HG02973 (cell line): ENCODE measurements around the gene RNF224.
A peak's percentile ranks its signal among the peaks of the same experiment; 100 is the strongest.

Experiments used
- ATAC-seq: cut with Tn5 transposase; IDR thresholded peaks from one replicate; pipeline ENCODE4 v1.9.1; 2021; ENCODE audit warnings: moderate library complexity; ENCODE audit not compliant: unreplicated experiment

The RNF224 gene

DNA sequence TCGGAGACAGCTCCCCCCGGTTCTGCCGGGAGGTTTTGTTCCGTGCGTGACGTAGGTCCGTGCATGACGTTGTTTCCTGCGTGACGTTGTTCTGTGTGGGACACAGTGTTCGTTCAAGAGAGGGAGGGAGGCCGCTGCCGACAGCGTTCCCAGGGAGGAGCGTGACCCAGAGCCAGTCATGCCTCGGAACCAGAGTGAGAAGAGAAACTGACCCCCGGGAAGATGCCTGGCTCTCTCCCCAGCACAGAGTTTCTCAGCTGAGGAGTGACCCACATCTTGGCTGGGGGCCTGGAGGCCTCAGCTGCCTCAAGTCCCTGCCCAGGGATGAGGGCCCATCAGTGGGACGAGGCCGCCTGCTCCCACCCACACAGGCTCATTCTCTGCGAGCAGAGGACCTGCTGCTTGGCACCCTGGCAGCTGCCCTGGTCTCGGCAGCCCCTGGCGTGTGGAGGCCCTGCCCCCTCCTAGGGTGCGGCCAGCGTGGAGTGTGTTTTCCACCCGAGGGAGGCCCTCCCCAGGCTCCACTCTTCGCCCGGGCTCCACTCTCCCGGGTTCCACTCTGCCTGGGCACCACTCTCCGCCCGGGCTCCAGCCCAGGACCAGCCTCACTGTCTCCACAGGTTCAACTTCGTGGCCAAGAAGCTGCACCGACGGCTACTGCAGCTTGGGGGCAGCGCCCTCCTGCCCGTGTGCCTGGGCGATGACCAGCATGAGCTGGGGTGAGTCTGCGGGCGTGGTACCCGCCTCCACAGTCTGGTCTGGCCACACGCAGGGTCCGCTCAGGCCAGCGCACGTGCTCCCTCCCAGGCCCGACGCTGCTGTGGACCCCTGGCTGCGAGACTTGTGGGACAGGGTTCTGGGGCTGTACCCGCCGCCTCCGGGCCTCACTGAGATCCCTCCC is 13.9 kb upstream of the RNF224 start:
- no peak for ATAC-seq

DNA sequence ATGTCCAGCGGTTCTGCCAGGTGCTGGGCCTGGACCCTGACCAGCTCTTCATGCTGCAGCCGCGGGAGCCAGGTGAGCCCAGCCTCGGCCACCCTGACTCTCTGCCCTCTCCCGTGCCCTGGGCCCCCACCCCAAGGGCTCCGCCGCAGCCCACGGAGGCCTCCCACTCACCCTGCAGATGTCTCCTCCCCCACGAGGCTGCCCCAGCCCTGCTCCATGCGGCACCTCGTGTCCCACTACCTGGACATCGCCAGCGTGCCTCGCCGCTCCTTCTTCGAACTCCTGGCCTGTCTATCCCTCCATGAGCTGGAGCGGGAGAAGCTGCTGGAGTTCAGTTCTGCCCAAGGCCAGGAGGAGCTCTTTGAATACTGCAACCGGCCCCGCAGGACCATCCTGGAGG is 12.7 kb upstream of the RNF224 start:
- ATAC-seq, result no peak

GRCh38 chr9:137215196-137215986 is 11.9 kb upstream of the RNF224 start:
- no peak for ATAC-seq

DNA sequence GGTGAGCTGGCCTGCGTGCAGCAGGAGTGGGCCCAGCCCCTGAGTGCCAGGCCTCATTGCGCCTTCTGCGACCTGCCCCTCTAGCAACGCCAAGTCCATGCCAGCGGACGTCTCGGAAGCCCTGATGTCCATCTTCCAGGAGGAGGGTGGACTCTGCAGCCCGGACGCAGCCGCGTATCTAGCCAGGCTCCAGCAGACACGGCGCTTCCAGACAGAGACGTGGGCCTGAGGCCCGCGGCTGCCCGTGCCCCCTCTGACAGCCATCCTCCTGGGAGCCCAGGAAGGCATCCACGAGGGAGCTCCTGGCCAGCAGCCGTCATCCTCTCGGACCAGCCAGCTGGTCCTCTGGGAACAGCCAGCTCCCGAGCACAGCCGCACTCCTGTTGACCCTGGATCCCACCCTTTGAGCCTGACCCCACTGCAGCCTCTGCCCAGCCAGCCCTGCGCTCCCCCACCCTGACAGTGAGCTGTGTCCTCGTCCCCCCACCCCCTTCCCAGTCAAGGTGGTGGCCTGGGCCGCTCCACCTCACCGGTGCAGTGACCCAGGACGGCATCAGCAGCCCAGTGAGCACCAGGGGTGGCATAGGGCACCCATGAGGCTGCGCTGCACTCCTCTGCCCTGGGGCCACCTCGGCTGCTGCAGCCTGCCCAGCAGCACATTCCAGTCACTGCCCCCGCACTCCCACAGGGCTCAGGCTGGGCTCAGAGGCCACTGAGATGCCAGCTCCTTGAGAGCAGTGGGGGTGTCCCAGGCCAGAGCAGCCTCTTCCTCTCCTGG is 10.9 kb upstream of the RNF224 start:
- no peak for ATAC-seq

- no peak for ATAC-seq
Observed at GRCh38 chr9:137217276-137218211, 9.8 kb upstream of the RNF224 start.

GRCh38 chr9:137218212-137218753 is 9.0 kb upstream of the RNF224 start:
- ATAC-seq, result no peak

GRCh38 chr9:137218754-137219271 is 8.5 kb upstream of the RNF224 start:
- no peak for ATAC-seq

GRCh38 chr9:137219757-137220316 is 7.5 kb upstream of the RNF224 start:
- ATAC-seq, result no peak

DNA sequence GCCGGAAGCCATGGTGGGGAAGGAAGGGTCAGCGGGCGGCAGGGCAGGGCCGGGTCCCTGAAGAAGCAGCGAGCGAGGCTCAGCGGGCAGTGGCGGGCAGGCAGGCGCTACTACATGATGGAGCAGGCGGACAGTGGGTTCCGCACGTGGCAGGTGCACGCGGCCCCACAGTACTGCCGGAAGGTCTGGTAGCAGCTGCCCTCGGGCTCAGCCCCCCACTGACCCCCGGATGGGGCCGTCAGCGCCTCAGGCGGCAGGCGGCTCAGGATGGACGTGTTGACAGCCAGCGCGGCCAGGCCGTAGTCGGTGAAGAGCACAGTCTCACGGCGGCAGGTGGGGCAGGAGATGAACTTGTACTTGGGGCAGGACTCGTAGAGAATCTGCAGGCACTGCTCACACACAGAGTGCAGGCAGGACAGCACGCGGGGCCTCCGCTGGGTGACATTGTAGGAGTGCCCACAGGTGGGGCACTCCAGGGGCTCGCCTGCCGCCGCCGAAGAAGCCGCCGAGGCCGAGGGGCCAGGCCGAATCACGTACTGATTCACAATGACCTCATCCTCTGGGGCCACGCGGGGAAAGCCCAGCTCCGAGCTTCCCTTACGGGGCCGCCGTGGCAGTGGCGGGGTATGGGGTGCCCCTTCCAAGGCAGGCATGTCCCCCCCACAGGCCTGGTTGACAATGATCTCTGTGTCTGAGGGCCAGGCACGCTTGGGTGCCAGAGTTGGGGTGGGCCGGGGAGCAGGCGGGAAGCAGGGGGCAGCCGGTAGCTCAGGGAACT is 6.8 kb upstream of the RNF224 start:
- ATAC-seq, result no peak

- no peak for ATAC-seq
Observed at GRCh38 chr9:137221095-137221505, 6.2 kb upstream of the RNF224 start.

DNA sequence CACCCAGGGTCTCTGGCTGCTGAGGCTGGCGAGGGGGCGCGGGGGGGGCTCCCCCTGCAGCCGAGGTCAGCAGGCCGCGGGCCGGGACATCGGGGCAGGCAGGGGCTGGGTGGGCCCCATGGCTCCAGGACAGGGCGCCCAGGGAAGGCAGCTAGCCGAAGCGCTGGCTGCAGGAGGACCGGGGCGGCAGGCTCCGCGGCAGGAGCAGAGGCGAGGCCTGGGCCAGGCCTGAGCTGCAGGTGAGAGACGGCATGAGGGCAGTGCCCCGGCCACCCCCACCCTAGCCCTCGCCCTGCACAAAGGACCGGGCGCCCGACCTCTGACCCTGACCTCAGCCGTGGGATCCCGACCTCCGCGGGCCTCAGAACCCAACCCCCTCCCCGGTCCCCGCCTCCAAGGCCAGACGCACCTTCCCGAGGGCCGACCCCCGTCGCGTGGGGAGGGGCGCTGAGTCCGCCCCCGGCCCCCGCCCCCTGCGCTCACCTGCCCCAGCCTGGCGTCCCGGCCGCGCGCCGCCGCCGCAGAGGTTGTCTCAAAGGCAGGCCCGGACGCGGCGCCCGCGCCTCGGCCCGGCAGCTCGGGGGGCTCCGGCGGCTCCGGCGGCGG is 5.7 kb upstream of the RNF224 start:
- no peak for ATAC-seq

- ATAC-seq, result no peak
Observed at GRCh38 chr9:137222190-137223077, 4.9 kb upstream of the RNF224 start, which contains the start of gene RNF208. RNF208 (minus strand) TSS chr9:137222240; CDS start chr9:137221212, 1,028 bp downstream.

DNA sequence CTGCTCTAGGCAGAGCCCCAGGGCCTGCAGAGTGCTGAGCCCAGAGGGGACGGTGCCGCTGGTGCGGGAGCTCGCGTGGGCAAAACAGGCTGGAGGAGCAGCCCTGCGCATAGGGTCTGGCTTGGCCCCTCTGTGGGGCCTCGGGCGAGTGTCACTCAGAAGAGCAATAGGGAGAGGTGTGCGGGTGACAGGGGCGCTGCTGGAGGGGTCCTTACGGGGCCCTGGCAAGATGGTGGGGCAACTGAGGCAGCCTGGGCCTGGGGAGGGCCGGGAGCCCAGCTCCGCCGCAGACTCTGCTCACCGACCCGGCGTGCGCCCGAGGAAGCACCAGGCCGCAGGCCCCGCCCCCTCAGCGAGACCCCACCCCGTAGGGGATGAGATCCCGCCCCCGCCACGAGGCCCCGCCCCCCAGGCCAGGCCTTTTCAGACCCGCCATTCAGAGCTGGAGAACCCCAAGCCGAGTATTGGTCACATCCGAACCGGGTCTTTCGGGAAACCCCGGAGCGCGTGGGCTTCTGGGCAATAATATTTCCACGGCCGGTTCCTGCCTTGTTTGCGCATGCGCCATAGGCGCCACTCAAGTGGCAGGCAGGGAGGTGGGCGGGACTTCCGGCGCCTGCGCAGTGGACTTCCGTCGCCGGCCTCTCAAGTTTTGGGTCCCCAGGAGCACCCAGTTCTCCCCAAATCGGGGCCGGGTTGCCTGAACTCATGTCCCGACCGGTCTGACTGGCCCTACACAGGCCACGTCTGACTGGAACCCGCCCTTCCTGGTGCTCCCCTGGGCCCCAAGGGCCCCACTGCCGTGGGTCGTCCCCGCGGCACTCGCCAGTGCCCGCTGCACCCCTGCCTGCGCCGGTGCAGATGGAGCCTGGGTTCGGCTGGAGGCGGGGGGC is 4.0 kb upstream of the RNF224 start:
- peak; percentile 71 for ATAC-seq

- ATAC-seq, result no peak
Observed at GRCh38 chr9:137224830-137225694, 2.2 kb upstream of the RNF224 start, which contains the start of gene CYSRT1. CYSRT1 (plus strand) TSS chr9:137225174; CDS start chr9:137225622, 448 bp downstream.
